Measurements from ENCODE around the gene NRAP.

NRAP gene

DNA sequence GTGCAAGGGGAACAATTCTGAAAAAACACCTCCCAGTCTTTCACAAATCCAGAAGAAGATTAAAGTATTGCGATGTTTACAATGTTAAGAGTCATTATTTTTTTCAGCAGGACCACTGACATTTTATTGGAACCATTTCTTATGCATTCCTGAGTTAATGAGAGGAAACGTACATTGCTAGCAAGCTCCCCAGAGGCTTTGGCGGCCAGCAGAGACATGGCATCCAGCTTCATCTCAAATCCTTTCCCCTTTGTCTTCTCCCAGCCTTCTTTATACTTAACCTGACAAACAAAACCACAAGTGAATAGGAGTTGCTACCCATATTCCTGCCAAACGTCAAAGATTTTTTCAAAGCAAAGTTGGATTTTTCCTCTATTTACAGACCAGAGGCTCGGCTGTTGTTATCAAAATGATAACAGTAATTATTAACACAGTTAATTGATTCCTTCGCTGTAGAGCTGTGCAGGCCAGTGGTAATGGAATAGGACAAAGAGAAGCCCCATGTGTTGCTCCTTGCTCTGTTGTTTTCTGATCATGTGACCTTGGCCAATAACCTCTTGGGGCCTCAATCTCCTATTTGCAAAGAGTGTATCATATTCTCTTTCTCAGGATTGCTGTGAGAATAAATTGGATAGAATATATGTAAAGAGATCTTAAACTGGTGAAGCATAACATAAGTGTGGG, 32.0 kb downstream of the NRAP start:
- DNase-seq (ENCODE audit: low spot score) = no peak

DNA sequence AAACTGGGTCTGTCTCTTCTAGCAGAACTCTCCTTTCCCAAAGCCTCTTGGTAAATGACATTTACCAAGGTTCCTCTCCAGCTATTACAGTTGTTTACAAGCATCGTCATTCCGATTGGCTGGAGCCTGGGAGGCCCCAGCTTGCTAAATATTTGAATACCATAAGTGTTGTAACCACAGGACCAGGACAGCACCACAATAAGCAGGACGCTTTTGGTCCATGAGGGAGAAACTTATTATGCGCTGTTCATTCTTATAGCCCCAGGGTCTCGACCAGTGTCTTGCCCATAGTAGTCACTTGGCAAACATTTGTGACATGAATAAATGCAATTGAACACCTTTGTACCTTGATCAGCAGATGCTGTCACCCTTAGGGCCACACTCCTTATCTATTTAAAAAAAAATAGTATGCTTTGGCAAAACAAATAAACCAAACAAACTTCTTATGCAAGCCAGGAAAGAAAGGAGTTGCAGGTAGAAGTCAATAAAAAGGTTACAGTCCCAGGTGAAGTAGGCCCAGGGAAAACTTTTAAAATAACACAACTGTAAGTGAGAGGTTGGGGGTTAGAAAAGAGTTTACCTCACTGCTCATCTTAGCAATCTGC, 32.8 kb downstream of the NRAP start:
- DNase-seq (ENCODE audit: low spot score) = no peak

DNA sequence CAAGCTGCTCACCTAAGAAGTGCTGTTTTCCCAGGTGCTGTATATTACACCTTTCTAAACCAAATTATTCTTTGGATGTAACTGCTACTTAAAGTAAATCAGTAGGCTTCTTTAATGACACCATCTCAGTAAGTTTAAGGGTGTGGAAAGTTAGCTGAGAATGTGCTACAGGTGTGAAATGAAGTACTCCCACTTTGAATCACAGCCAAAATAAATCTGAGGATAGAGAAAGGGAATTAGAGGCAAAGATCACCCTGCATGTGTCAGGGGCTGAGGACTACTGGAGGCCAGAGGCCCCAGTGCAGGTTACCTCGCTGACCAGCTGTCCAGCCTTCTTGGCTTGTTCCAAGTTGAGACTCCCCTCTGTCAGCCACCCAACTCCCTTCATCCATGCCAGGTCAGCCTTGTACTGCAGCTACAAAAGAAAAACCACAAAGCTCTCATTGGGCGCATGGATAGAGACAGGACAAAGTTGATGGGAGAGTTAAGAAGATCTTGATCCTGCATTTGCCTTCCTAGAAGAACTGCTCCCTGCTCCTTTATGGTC, 35.2 kb downstream of the NRAP start:
- DNase-seq (ENCODE audit: low spot score) = no peak

DNA sequence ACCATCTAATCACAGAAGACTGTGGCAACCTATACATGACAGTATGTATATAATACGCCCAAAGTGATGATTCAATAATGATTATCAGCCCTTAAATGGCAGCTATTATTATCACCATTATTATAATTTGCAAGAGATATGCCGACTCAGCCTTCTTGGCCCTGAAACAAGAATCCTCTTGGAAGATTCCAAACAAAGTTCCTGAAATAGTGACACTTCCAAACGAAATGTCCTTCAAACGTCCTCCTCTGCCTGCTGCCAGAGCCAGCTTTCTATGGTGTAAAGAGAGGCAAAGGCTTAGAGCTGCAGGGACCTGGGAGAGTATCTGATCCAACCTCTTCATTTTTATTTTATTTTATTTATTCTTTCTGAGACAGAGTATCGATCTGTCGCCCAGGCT, 36.0 kb downstream of the NRAP start:
- DNase-seq (ENCODE audit: low spot score) = no peak

DNA sequence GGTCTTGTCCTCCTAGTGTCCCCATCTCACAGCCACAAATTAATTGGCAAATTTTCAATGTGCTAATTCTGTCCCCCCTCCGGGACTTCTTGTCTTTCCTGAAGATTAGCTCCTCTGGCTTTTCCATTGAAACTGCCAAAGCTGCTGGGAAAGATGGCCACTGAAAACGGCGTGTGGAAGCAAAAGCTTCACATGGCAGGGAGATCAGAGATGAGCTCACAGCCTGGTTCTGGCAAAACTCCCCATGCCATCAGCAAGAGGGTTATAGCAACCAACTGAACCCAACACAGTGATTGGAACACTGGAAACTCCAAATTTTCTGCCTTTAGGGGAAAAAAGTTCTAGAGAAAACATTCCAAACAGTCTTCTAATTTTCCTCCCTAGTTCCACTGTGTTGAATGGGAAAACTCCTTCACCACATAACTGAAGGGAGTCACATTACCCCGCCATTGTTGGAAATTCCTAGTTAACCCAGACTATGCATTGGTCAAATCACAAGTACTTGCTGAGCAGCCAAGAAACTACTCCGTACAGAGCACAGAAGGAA, 37.0 kb downstream of the NRAP start:
- no peak for DNase-seq (ENCODE audit: low spot score)

DNA sequence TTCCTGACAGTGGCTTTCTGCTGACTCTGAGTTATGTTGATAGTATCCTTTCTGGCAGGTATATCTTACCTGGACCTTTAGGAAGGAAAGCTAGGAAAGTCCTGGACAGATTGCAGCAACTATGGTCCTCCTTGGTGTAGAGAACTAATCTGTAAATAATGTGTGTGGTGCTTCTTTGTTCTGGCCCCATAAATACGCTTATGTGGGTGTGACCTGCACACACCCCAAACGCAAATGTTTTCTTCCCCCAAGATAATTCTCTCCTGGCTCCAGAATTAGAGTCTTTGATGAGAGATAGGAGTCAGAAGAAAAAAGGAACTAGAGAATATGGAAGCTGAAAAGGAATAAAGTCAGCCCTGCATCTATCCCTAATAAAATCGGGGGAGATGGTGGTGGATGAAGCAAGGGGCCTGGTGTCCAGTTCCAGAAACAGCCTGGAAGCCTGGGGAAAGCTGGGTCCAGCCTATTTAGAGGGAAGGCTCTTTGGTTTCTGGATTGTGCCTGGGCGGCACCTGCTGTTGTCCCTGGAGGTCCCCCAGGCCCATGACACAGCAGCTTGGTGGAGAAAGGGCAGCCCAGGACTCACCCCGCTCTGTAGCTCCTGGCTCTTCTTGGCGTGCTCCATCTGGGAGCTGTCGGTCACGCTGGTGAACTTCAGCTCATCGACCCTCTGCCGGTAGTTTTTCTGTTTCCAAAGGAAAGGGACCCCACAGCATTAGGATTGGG, 38.2 kb downstream of the NRAP start:
- DNase-seq (ENCODE audit: low spot score) = no peak

DNA sequence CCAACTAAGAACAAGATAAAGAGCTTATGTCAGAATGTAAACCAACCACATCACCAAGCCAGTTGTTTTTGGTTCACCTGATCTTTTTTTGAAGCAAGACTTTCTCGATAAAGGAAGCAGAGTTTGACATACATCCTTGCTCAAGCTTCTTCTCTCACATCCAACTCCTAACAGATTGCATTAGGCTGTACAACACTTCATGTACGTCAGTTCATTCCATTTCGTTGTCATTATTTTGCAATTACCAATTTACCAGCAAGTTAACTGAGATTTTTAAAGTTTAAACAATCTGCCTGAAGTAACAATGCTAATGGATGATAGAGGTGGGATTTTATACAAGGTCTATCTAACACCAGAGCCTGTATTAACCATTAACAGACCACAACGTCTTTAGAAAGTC, 41.0 kb downstream of the NRAP start:
- no peak for DNase-seq (ENCODE audit: low spot score)

DNA sequence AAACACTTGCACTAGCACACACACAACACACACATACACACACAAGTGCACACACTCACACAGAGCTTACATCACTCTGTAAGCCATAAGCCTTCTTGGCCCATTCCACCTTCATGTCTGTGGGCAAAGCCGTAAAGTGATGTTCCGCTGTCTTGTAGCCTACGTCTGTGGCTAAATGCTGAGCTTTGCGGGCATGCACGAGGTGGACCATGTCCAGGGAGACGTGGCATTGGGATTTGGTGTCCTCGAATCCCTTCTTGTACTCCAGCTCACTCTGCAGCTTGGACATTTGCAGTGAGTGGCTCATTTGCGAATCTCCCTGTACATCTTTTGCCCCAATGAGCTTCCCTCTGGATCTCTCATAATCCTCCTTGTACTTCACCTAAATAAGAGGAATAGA, 42.0 kb downstream of the NRAP start:
- DNase-seq (ENCODE audit: low spot score) = no peak

DNA sequence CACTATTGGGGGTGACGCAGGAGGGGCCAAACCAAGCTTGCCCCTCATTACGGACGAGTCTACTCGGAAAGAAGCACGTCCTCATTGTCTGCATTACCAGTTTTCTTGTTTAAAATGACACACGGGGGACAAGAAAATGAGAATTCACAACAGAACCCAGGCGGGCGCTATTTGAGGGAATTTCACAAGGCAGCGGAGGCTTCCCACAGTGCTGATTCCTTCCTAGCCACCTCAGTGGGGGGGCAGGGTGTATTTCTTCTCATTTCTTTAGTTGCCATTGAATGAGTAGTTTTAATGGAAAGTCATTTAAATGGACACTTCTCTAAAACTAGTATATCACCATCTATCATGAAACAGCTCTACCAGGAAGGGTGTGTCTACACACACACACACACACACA, 42.9 kb downstream of the NRAP start:
- DNase-seq (ENCODE audit: low spot score) = no peak

DNA sequence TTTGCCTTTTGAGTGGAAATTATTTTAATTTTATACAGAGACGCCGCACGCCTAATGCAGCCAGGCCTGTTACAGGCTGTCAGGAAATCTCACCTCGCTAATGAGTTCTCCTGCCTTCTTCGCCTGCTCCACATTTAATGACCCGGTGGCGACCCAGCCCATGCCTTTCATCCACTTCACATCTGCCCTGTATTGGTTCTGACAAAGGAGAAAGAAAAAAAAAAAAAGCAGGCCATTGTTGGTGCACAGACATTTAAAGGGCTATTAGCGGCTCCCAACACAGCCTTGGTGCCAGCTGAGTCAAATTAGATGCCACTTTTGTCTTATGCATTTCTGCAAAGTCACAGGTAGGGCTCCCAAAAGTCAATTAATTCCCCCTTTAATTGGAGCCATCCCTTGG, 43.3 kb downstream of the NRAP start:
- no peak for DNase-seq (ENCODE audit: low spot score)

DNA sequence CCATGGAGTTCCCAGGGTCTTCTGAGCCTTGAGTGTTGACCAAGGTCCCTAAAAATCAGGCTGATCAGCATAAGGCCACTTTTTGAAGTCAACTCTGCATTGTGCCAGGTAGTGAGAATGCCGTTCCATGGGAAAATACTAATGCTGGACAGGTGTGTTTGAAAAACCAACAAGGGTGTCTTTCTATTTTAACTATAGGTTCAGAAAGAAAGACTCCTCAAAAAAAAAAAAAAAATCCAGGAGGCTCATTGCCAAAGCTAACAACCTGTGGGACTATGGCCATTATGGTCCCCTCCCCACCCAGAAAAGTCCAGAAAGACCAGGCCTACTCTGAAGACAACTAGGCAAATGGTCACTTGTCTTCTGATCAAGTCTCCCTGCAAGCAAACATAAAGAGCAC, 44.4 kb downstream of the NRAP start:
- DNase-seq (ENCODE audit: low spot score) = no peak

DNA sequence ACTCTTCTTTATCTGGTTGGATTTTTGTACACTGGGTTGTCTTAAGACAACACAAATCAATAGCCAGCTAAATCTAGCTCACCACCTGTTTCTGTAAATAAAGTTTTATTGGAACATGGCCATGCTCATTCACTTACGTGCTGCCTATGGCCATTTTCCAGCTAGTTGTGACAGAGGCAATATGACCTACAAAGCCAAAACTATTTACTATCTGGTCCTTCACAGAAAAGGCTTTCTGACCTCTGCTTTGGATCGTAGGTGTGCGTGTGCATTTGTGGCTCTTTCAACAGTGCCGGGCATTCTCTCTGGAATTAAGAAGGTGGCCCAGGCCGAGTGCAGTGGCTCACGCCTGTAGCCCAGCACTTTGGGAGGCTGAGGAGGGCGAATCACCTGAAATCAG, 45.5 kb downstream of the NRAP start:
- no peak for DNase-seq (ENCODE audit: low spot score)

DNA sequence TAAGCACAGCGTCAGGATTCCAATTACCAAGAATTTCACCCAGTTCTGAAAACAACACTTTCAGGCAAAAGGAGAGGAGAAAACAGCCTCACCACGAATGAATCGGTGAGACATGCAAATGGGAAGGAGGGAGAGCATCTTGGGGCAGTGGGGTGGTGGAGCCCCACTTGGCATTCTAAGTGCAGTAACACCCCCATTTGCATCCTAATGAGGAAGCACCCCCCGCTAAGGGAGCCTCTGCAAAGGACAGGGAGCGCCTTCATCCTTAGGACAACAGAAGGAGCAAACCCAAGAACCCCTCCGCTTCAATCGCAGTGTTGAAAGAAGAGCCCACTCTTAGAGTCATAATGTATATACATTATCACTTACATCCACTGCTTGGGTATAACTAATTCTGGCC, 46.8 kb downstream of the NRAP start:
- no peak for DNase-seq (ENCODE audit: low spot score)

DNA sequence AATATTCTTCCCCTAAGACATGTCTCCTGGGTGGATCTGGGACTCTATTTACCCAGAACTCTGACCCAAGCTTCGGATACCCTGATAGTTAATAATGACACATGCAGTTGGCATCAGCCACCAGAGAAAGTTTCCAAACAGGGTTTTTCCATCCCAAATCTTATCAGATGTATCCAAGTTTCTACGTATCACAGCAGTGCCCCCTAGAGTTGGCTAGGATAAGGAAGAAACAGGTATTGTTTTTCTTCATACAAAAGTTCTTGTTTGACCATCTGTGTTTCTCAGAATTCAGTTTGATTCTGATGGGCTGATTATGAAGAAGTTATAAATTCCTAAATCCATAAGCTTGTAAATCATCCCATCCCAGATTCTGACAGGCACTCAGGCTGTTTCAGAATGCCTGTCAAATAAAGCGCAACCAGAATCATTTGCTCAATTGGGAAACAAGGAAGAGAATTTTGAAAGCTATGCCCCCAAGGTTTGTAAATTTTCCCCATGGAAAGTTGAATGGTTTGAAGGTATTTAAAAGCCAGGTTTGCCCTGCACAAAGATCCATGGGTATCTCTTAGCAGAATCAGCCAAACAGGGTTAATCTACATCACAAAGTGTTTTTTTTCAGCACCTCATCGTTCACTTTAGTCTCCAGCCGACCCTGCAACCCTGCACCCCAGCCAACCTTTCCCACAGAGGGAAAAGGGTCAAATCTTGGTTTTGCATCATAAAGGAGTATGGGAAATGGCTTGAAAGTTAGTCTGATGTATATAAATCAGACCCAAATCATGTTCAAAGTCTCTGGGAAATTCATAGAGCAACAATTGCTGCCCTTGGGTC, 47.4 kb downstream of the NRAP start:
- DNase-seq (ENCODE audit: low spot score) = no peak

DNA sequence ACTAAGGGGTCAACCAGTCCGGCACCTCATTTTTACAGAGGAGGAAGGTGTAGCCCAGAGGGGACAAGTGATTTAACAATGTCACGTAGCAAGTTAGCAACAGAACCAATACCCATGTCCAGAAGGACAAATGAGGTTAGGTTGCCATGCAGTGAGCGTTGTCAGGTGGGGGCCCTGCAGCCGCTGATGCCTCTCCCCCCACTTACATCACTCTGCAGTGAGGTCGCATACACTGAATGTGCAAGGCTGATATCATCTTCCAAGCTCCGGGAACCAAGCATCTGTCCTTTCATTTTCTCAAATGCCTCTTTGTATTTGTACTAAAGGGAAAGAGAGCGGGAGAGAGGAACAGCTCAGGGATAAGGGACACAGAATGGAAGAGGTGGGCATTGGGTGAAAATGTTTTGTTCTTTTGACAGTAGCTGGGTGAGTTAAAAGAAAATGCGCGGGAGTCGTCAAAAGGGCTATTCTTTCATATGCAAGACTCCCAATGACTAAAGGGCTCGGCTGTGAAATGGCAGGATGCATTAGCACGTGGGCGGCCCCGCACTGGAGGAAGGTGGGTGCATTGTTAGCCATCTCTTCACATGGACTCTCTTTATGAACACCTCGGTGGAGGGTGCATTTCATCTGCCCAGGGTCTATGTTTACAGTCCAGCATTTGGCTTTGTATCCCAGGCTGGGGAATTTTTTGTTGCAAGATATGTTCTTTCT, 49.7 kb downstream of the NRAP start:
- no peak for DNase-seq (ENCODE audit: low spot score)

DNA sequence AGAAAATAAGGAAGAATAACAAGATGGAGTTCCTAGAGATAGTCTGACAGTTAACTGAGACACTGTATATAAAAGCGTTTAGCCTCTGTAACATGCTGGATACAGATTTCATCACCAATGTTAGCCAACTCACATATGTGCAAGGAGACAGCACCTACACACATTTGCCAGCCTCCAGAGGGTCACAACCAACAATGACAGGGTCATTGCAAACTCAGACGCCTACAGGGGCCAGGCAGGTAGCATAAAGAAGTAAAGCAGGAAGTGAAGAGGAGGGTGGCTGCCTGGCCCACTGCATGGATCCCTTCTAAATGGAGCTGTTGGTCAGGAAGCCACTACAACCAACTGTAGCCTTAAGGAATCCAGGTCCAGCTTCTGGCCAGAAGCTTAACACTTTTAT, 50.4 kb downstream of the NRAP start:
- DNase-seq (ENCODE audit: low spot score) = no peak

DNA sequence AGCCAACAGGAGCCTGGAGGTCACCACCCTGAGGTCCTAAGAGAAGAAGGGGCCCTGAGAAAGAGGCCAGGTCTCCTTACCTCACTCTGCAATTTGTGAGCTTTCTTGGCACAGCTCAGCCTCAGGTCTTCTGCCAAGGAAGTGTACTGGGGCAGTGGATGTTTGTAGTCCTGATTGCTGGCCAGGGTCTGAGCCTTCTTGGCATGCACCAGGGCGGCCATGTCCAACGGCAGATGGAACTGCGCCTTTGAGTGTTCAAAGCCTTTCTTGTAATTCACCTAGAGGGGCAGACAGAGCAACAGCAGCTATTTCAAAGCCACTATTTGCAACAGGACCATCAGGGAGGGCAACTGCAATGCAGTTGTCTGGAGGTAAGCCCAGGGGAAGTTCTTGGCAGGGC, 51.7 kb downstream of the NRAP start:
- no peak for DNase-seq (ENCODE audit: low spot score)

DNA sequence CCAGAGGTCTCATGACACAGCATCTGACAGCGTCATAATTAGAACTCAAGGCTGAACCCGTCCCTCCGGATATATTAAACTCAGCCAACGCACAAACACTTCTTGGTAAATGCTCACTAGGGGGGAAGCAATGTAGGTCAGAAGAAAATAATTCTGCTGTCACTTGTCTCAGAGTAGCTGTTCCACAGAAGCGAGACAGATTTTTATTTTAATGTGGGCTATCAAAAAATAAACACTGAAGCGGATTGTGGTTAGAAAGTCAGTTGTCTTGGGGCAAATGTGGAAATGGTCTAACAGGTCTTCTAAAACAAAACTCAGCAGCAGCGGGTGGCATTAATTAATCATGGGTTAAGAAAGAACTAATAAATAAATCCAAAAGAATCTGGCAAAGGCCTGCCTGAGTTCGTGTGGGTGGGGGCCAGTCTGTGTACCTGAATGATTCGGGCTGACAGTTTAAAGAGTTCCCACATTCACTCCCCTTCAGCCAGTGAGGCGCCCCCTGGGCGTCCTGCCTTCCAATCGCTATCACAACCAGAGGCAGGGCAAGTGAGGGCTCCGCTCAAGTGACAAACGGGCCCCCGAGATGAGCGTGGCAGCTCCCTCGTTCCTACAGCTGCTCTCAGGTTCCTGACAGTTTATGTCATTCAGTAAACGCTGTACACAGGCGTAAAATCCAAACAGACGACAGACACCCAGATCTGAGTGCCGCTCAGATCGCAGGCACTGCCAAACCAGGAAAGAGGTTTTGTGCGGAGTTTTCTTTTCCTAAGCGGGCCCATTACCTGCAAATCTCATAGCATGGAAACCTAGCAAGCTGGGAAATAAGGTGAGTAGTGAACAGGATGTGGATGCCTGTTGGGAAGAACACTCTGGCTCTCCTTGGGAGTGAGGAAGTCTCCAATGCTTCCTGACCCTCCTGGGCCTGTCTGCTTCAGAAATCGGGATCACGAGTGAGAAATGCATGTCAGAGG, 52.9 kb downstream of the NRAP start:
- no peak for DNase-seq (ENCODE audit: low spot score)

DNA sequence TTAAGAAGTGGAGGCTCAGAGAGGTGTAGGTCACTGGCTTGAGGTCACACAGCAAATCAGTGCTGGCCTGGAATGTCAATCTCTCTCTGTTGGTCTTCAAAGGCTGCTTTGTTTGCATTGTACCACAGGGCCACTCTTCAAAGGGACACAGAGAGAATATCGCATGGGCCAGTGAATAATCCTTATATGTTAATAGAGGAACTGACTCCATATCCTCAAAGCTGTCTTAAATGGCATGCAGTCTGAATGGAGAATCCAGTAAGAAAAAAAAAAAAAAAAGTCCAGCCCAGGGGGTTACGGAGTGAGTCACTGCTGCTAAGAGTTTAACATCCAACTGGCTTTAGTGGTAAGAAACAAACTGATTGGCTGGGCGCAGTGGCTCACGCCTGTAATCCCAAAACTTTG, 54.1 kb downstream of the NRAP start:
- no peak for DNase-seq (ENCODE audit: low spot score)

DNA sequence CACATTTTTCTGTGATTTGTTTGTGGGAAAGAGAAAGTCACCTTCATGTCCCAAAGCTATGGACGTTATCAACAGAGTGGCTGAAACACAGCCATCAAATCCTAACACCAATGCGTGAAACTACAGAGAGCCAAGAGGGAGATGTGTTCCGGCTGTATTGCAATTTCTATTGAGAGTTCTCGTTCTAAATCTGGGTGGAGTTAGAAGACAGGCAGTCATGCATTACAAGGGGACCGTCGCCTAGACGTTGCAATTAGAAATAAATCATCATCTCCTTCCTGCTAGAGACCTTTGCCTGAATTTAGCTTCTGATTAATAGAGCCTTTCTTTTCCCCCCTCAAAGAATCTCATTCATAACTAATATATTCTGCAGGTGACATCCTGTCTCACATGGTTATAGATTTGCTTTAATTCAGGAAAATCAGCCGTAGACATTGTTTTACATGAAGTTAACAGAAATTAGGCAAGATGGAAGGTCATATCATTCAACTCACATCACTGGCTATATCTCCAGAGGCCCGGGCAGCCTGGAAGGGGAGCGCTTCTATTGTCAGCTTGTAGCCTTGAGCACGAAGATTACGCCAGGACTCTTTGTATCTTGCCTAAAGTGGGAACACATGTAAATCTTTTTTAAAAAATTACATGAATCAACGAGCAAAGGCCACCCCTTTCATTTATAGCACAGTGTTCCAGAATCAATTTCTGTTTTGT, 58.4 kb downstream of the NRAP start:
- no peak for DNase-seq (ENCODE audit: low spot score)

Data from hematopoietic multipotent progenitor cell treated with erythropoietin and hydrocortisone succinate and interleukin-3 and kit ligand, for 17 days (in vitro differentiated cells).